Inferior parietal cortex (tissue), 1 donor: ENCODE results near the gene C9.
"Not testable (repeated sequence)": the region's sequence is repeated elsewhere in the genome, so short reads cannot be mapped to it uniquely, and the experiment has no call there.

Source experiments
- DNase-seq: peaks from one replicate; pipeline ENCODE4 v3.0.0-alpha.2; 2016; ENCODE audit errors: extremely low spot score

The C9 gene

GRCh38 chr5:39373791-39374190 lies 9.5 kb upstream of the C9 start:
- no peak for DNase-seq

- no peak for DNase-seq
These were observed 7.0 kb upstream of the C9 start for GRCh38 chr5:39371367-39371635.

GRCh38 chr5:39370555-39371366 lies 6.5 kb upstream of the C9 start:
- DNase-seq, result no peak

- no peak for DNase-seq
These were observed 5.0 kb upstream of the C9 start for GRCh38 chr5:39369123-39369815.

GRCh38 chr5:39368116-39368515 lies 3.8 kb upstream of the C9 start:
- no peak for DNase-seq

- no peak for DNase-seq
These were observed 3.4 kb upstream of the C9 start for GRCh38 chr5:39367711-39368110.

- no peak for DNase-seq
These were observed 1.1 kb downstream of the C9 start for GRCh38 chr5:39363217-39363616.

- DNase-seq, result no peak
These were observed 1.6 kb downstream of the C9 start for GRCh38 chr5:39362646-39363045.

GRCh38 chr5:39361306-39361705 lies 3.0 kb downstream of the C9 start:
- no peak for DNase-seq

- DNase-seq, result no peak
These were observed 3.7 kb downstream of the C9 start for GRCh38 chr5:39360471-39361111.

GRCh38 chr5:39356263-39356662 lies 8.0 kb downstream of the C9 start:
- DNase-seq, result no peak

GRCh38 chr5:39355324-39355723 lies 9.0 kb downstream of the C9 start:
- no peak for DNase-seq

GRCh38 chr5:39353717-39354399 lies 10.4 kb downstream of the C9 start:
- no peak for DNase-seq

- DNase-seq, result peak; percentile 32
These were observed 11.3 kb downstream of the C9 start for GRCh38 chr5:39352951-39353350.

- no peak for DNase-seq
These were observed 12.1 kb downstream of the C9 start for GRCh38 chr5:39352170-39352569.

- DNase-seq, result no peak
These were observed 14.8 kb downstream of the C9 start for GRCh38 chr5:39349484-39349883.

- no peak for DNase-seq
These were observed 21.8 kb downstream of the C9 start for GRCh38 chr5:39342460-39342859.

GRCh38 chr5:39341896-39342295 lies 22.4 kb downstream of the C9 start:
- DNase-seq, result no peak

- no peak for DNase-seq
These were observed 23.8 kb downstream of the C9 start for GRCh38 chr5:39340506-39340905.

- DNase-seq, result no peak
These were observed 26.9 kb downstream of the C9 start for GRCh38 chr5:39337252-39337915.

GRCh38 chr5:39334296-39334695 lies 30.0 kb downstream of the C9 start:
- DNase-seq, result not testable (repeated sequence)

GRCh38 chr5:39333104-39333503 lies 31.2 kb downstream of the C9 start:
- no peak for DNase-seq
